Loucy (cell line): ENCODE measurements around the gene DNM3.
"Not testable (repeated sequence)": the region's sequence is repeated elsewhere in the genome, so short reads cannot be mapped to it uniquely, and the experiment has no call there.

Source experiments
- CTCF ChIP-seq: fragments of 200-600 bp; sonication (generic); conservative IDR thresholded peaks from 2 replicates; pipeline ENCODE4 v1.5.1; 2014; ENCODE audit warnings: mild to moderate bottlenecking, antibody characterized with exemption, low read length
- EZH2phosphoT487 ChIP-seq: fragments of 200-600 bp; IDR thresholded peaks from 2 replicates; pipeline ENCODE4 v1.6.1; 2018; ENCODE audit warnings: antibody characterized with exemption, mild to moderate bottlenecking, moderate library complexity, borderline replicate concordance

- TF ChIP-seq CTCF, EZH2phosphoT487: not testable (repeated sequence)
Observed at GRCh38 chr1:172024944-172025738, 183.8 kb downstream of the DNM3 start.
